Uterus (tissue), 2 donors: ENCODE data around the gene SNRNP70.

Experiments
- POLR2A ChIP-seq, 2 donors: fragments of 450-650 bp; IDR thresholded peaks; one replicate each; pipeline ENCODE4 v1.6.1; 2016; ENCODE audit warnings: antibody characterized with exemption in 2 of 2, mild to moderate bottlenecking in 1 of 2, moderate library complexity in 1 of 2
- TF ChIP-seq, protein P1 (sequence below), 4 experiments: fragments of 200-600 bp in 2 of 4; fragments of 450-650 bp in 2 of 4; sonication (generic) in 2 of 4; IDR thresholded peaks; one replicate each; pipeline ENCODE4 v1.5.1; 2016 to 2019; ENCODE audit warnings: antibody characterized with exemption in 4 of 4, mild to moderate bottlenecking in 2 of 4, moderate library complexity in 1 of 4

DNA sequence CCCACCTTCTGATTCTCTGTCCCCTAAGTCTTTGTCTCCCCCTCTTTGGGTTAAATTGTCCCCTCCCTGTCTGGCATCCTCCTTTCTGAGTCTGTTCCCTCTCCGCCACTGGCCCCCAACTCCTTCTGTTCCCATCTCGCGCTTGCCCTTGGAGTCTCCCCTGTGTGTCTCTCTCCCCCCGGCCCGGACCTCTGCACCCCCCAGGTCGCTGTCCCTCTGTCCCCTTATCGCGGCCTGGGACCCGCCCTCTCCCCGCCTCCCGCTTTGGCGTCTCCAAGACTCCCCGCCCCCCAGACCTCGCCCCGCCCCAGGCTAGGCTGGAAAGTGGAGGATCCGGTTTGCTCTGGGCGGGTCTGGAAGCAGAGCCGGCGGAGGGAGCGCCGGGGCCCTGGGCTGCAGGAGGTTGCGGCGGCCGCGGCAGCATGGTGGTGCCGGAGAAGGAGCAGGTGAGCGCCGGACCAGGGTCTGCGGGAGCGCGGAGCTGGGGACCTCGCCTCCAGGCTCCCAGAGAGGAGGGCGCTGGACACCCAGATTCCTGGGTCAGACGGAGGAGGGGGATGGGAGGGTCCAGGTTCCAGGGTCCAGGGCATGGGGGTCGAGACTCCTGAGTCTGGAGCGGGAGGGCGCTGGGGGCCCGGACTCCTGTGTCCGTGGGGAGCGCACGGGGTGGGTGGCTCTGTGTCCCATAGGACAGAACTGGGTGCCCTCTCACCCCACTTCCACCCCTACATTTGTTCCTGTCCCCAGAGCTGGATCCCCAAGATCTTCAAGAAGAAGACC is 72.4 kb downstream of the SNRNP70 start, which contains the start of gene TRPM4:
- TF ChIP-seq, protein P1, sequence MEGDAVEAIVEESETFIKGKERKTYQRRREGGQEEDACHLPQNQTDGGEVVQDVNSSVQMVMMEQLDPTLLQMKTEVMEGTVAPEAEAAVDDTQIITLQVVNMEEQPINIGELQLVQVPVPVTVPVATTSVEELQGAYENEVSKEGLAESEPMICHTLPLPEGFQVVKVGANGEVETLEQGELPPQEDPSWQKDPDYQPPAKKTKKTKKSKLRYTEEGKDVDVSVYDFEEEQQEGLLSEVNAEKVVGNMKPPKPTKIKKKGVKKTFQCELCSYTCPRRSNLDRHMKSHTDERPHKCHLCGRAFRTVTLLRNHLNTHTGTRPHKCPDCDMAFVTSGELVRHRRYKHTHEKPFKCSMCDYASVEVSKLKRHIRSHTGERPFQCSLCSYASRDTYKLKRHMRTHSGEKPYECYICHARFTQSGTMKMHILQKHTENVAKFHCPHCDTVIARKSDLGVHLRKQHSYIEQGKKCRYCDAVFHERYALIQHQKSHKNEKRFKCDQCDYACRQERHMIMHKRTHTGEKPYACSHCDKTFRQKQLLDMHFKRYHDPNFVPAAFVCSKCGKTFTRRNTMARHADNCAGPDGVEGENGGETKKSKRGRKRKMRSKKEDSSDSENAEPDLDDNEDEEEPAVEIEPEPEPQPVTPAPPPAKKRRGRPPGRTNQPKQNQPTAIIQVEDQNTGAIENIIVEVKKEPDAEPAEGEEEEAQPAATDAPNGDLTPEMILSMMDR (IDR thresholded peaks at IDR 0.05), result no peak
- TF ChIP-seq POLR2A (IDR thresholded peaks at IDR 0.05), result peak; percentile 65 to 81
